ENCODE measurements around the gene PTTG1IP. TPM values are rescaled to one million over a fixed set of nuclear protein-coding genes. Genes with fewer than 3 reads are reported as not detected.
"Not testable (repeated sequence)": the region's sequence is repeated elsewhere in the genome, so short reads cannot be mapped to it uniquely, and the experiment has no call there.

PTTG1IP gene
- total and polyA plus RNA-seq, 2 donors from 2014 or later, result 187 to 378 TPM

DNA sequence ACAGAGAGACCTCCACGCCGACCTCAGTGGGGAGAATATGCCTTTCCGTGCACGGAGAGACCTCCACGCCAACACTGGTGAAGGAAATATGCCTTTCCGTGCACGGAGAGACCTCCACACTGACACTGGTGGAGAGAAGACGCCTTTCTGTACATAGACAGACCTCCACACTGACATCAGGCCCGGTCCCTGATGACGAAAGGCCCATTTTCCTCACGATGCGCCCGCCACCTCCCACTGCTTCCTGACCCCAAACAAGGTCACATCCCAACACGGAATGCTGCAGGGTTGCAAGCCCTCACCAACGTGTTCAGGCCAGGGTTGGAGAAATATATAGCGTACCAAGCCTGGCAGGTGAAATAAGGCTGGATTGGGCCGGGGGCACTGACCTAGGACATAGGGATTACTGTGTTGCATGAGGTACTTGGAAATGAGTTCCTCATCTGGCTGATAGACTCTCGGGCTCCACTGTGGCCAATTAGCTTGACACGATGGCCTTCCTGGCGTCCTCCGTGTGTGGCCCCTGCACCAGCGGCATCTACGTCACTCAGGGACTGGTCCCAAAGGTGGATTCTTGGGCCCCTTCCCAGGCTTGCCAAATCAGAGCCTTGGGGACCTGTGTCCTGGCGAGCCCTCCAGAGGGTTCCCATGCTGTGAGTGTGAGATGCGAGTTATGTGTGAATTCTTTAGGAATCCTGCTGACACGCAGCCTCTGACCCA, 39.1 kb downstream of the PTTG1IP start:
- H3K9ac ChIP-seq (ENCODE audit: low read length in 3 of 3), result no peak overlapping the region
- FAIRE-seq (no peak), DNase-seq (no peak)
- no peak overlapping the region for H3K27ac ChIP-seq (ENCODE audit: low read depth in 2 of 2, low read length in 2 of 2)
- peaks cover 0 to 2% (median 0%) of the 10 kb centered on the region in 3 donors for H3K4me1 ChIP-seq (ENCODE audit: control insufficient read depth in 2 of 3, insufficient read depth in 2 of 3, low read depth in 1 of 3, low read length in 3 of 3)
- H3K36me3 ChIP-seq (ENCODE audit: control insufficient read depth in 2 of 3, insufficient read depth in 3 of 3, low read length in 3 of 3), result no peaks in the 10 kb centered on the region
- intact Hi-C loops (cut with DNase I), result no loop called here
- no peak overlapping the region for H3K4me3 ChIP-seq (ENCODE audit: low read length in 3 of 3)
- TF ChIP-seq, protein P1, sequence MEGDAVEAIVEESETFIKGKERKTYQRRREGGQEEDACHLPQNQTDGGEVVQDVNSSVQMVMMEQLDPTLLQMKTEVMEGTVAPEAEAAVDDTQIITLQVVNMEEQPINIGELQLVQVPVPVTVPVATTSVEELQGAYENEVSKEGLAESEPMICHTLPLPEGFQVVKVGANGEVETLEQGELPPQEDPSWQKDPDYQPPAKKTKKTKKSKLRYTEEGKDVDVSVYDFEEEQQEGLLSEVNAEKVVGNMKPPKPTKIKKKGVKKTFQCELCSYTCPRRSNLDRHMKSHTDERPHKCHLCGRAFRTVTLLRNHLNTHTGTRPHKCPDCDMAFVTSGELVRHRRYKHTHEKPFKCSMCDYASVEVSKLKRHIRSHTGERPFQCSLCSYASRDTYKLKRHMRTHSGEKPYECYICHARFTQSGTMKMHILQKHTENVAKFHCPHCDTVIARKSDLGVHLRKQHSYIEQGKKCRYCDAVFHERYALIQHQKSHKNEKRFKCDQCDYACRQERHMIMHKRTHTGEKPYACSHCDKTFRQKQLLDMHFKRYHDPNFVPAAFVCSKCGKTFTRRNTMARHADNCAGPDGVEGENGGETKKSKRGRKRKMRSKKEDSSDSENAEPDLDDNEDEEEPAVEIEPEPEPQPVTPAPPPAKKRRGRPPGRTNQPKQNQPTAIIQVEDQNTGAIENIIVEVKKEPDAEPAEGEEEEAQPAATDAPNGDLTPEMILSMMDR (IDR thresholded peaks at IDR 0.05; ENCODE audit: borderline replicate concordance, extremely low read depth, insufficient read depth), result no peak
- H3K9me3 ChIP-seq (ENCODE audit: control insufficient read depth in 2 of 3, insufficient read depth in 1 of 3, low read length in 3 of 3), result no peaks in the 10 kb centered on the region
- H3K27me3 ChIP-seq (ENCODE audit: control insufficient read depth, insufficient read depth, low read length), result no peaks in the 10 kb centered on the region

DNA sequence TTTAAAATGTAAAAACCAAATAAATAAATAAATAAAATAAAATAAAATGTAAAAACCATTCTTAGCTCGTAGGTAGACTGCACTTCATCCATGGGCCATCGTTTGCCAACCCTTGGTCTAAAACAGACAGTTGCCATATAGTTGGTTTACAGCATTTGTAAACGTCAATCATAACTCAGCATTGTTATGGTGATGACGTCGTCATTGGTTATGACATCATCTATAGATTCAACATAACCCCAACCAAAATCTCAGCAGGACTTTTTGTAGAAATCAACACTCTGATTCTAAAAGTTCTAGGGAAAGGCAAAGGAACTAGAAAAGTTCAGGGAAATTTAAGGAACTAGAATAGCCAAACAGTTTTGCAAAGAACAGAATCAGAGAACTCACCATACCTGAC, 39.8 kb downstream of the PTTG1IP start:
- Histone ChIP-seq H3K27ac (ENCODE audit: low read depth in 2 of 2, low read length in 2 of 2) (no peak overlapping the region), H3K36me3 (ENCODE audit: control insufficient read depth in 2 of 3, insufficient read depth in 3 of 3, low read length in 3 of 3) (no peaks in the 10 kb centered on the region), H3K27me3 (ENCODE audit: control insufficient read depth, insufficient read depth, low read length) (no peaks in the 10 kb centered on the region), H3K9ac (ENCODE audit: low read length in 3 of 3) (no peak overlapping the region), H3K4me3 (ENCODE audit: low read length in 3 of 3) (no peak overlapping the region), H3K4me1 (ENCODE audit: control insufficient read depth in 2 of 3, insufficient read depth in 2 of 3, low read depth in 1 of 3, low read length in 3 of 3) (peaks cover 0 to 2% (median 0%) of the 10 kb centered on the region in 3 donors), H3K9me3 (ENCODE audit: control insufficient read depth in 2 of 3, insufficient read depth in 1 of 3, low read length in 3 of 3) (no peaks in the 10 kb centered on the region)
- intact Hi-C loops (cut with DNase I), result no loop called here
- TF ChIP-seq, protein P1 (IDR thresholded peaks at IDR 0.05; ENCODE audit: borderline replicate concordance, extremely low read depth, insufficient read depth), result no peak
- no peak for FAIRE-seq
- DNase-seq, result no peak

DNA sequence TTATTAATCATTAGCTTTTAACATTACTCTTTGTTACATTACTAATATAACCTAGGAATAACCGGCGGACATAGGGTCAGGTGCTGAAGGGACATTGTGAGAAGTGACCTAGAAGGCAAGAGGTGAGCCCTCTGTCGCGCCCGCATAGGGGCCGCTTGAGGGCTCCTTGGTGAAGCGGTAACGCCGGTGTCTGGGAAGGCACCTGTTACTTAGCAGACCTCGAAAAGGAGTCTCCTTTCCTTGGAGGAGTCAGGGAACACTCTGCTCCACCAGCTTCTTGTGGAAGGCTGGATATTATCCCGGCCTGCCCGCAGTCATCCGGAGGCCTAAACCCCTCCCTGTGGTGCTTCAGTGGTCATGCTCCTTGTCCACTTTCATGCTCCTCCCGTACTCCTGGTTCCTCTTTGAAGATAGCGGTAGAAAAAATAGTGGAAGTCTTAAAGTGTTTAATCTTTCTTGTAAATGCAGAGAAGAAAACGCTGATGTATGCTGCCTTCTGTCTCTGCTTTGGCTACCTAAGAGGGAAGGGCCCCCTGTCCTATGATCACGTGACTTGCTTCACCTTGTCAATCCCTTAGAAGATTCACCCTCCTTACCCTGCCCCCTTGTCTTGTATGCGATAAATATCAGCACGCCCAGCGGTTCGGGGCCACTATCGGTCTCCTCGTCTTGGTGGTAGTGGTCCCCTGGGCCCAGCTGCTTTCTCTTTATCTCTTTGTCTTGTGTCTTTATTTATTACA, 40.8 kb downstream of the PTTG1IP start:
- H3K4me3 ChIP-seq (ENCODE audit: low read length in 3 of 3); H3K4me1 ChIP-seq (ENCODE audit: control insufficient read depth in 2 of 3, insufficient read depth in 2 of 3, low read depth in 1 of 3, low read length in 3 of 3); H3K27ac ChIP-seq (ENCODE audit: low read depth in 2 of 2, low read length in 2 of 2); H3K9ac ChIP-seq (ENCODE audit: low read length in 3 of 3); H3K36me3 ChIP-seq (ENCODE audit: control insufficient read depth in 2 of 3, insufficient read depth in 3 of 3, low read length in 3 of 3); H3K27me3 ChIP-seq (ENCODE audit: control insufficient read depth, insufficient read depth, low read length); H3K9me3 ChIP-seq (ENCODE audit: control insufficient read depth in 2 of 3, insufficient read depth in 1 of 3, low read length in 3 of 3); intact Hi-C loops (cut with DNase I); FAIRE-seq: not testable (repeated sequence)
- DNase-seq, result peak in 1 of 5 donors; percentile 11

DNA sequence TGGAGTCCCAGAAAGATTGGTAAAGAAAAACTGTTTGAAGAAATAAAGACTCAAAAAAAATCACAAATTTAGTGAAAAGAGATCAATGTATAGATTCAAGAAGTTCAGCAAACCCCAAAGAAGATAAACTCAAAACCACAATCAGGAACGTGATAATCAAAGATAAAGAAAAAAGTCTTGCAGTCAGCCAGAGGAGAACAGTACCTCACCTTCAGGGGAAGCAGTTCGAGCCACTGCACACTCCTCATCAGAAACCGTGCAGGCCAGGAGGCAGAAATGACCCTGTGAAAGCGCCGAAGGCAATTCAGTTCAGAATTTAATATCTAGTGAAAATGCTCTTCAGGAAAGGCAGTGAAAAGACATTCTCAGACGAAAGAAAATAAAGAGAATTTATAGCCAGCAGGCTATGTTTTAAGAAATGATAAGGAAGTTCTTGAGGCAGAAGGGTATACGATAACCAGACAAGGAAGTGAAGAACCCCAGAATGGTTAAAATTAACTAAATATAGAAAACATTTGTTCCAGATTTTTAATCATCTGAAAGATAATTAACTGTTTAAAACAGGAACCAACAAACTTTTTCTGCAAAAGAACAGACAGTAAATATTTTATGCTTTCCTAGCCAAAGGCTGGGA, 42.1 kb downstream of the PTTG1IP start:
- no peak overlapping the region for H3K9ac ChIP-seq (ENCODE audit: low read length in 3 of 3)
- intact Hi-C loops (cut with DNase I), result no loop called here
- no peaks in the 10 kb centered on the region for H3K4me1 ChIP-seq (ENCODE audit: control insufficient read depth in 2 of 3, insufficient read depth in 2 of 3, low read depth in 1 of 3, low read length in 3 of 3)
- peaks cover 0 to 4% (median 0%) of the 10 kb centered on the region in 3 donors for H3K9me3 ChIP-seq (ENCODE audit: control insufficient read depth in 2 of 3, insufficient read depth in 1 of 3, low read length in 3 of 3)
- no peak for FAIRE-seq
- H3K36me3 ChIP-seq (ENCODE audit: control insufficient read depth in 2 of 3, insufficient read depth in 3 of 3, low read length in 3 of 3), result no peaks in the 10 kb centered on the region
- no peak for DNase-seq
- no peak overlapping the region for H3K4me3 ChIP-seq (ENCODE audit: low read length in 3 of 3)
- TF ChIP-seq, protein P1 (IDR thresholded peaks at IDR 0.05; ENCODE audit: borderline replicate concordance, extremely low read depth, insufficient read depth), result no peak
- H3K27me3 ChIP-seq (ENCODE audit: control insufficient read depth, insufficient read depth, low read length), result no peaks in the 10 kb centered on the region
- H3K27ac ChIP-seq (ENCODE audit: low read depth in 2 of 2, low read length in 2 of 2), result no peak overlapping the region
